Stimulated activated CD8-positive, alpha-beta memory T cell treated with anti-CD3 and anti-CD28 coated beads, Interleukin-15, amount 100 ng/mL, for 48 hours (primary cell): ENCODE results near the gene ERC1.

ENCODE experiments used
- DNase-seq, 2 donors: peaks; one replicate each; pipeline ENCODE4 v3.0.0-alpha.2; 2020; ENCODE audit warnings: low read depth in 2 of 2

ERC1 gene

DNA sequence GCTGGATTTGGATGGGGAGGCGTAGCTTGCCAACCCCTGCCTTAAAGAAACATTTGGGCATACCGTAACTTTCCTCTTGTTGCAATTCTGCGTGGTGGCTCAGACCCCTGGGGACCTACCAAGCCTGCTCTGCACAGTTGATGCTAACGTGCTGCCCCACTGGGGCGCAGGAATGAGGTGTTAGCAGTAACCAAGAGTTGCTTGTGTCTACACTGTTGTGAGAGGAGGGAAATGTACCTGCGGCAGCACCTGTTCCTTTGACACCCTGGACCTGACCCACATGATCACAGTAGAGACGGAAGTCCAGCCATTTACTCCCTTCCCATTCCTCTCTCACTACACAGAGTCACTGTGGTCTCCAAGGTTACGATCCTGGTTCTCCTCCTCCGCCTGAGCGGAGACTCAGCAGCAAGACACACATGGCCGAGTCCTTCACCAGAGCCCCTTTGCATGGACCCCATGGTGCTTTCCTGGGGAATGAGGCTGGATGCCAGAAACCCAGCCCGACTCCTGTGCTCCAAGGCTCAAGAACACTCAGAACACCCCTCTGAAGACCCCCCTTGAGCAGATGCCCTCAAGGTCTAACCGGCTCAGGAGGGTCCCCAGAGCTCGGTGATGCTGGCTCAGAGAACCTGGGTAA lies 518.5 kb downstream of the ERC1 start:
- DNase-seq = no peak

DNA sequence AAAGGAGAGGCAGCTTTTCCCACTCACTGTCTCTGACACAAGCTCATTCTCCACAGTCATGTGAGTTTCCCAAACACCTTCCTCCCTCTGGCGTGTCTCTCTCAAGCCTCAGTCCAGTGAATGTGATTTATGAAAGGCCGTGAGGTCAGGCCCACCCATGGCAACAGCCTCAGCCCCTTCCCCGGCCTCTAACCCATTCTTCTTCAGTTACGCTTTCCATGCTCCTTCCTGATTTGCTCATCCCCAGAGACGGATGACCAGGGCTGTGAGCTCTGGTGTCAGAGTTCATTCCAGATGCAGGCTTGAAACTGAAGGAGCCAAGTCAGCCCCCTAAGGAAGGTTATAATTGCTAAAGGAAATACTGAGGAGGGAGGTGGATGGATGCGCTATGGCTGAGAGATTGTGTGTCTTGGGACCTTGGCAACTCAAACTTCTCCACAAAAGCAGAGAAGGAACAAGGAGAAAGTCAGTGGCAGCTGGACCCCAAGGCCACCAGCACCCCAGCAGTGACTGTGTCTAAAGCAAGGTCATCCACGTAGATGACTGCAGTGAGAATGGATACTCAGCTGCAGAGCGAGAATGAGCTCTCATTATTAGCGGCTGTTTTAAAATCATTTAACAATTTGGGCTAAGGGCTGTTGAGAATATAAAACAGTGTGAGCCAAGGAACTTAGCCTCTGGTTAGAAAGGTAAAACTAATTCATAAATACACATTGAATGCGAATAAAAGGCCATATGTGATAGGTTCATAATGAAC lies 519.2 kb downstream of the ERC1 start:
- no peak for DNase-seq

DNA sequence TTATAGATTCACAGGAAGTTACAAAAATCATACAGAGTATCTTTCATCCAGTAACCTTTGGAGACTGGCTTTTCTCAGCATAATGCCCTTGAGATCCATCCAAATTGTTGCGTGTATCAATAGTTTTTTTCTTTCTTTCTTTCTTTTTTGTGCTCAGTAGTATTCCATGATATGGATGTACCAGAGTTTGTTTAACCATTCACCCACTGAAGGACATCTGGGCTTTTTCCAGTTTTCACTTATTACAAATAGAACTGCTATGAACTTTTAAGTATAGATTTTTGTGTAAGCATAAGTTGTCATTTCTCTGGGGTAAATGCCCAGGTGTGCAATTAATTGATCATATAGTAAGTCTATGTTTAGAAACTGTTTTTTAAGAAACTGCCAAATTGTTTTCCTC lies 524.0 kb downstream of the ERC1 start:
- no peak for DNase-seq

DNA sequence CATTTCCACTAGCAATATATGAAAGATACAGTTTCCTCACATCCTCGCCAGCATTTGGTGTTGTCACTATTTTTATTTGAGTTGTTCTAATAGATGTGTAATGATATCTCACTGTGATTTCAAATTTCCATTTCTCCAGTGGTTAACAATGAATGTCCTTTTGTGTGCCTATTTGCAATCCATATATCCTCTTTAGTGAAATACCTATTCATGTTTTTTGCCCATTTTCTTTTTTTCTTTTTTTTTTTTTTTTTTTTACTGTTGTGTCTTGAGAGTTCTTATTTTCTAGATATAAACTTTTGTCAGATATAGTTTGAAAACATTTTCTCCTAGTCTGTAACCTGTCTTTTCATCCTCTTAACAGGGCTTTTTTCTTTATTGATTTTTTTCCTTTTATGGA lies 524.4 kb downstream of the ERC1 start:
- no peak for DNase-seq

DNA sequence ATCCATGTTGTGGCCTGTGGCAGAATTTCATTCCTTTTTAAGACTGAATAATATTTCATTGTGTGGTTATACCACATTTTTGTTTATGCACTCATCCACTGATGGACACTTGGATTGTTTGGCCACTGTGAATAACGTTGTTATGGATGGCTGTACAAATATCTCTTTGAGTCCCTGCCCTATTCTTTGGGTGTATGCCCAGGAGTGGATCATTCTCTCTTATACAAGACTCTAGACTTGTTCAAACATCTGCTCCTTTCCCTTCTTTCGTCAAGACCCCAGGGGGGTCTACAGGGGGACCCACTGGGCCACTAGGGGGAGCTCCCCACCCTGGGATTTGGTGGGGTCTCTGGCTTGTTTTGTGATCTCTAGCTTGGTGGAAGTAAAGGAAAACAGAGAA lies 526.0 kb downstream of the ERC1 start:
- no peak for DNase-seq

DNA sequence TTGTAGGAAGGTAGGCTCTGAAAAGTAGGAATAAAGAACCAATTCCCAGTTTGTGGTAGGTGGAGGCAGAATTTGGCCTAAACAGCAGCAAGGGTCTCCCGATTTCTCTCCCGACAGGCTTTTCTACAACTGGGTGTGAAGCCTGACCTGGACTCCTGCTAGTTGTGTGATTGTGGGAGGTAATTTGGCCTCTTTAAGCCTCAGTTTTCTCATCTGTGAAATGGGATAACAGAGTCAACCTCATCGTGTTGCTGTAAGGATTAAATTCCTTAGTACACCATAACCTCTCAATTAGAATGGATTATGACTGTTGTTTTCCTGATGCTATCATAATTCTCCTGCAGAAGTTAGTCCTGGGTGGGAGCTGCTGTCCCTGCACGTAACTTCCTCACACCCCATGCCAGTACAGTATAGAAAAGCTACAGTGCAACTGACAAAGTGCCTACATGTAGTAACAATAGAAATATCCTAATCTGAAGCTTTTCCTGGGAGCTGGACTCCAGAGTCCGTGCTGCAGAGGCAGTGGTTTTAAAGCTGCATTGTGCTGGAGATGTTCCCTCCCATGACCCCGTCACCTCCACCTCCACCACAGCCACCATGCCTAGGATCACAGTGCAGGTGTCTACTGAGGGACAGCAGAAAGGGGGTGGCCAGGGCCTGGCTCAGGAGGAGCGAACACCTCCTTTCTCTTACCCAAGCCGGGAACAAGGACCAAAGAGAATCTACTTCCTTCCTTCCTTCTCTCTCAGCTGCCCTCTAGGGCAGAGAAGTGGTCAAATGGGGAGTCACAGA lies 526.9 kb downstream of the ERC1 start:
- no peak for DNase-seq

DNA sequence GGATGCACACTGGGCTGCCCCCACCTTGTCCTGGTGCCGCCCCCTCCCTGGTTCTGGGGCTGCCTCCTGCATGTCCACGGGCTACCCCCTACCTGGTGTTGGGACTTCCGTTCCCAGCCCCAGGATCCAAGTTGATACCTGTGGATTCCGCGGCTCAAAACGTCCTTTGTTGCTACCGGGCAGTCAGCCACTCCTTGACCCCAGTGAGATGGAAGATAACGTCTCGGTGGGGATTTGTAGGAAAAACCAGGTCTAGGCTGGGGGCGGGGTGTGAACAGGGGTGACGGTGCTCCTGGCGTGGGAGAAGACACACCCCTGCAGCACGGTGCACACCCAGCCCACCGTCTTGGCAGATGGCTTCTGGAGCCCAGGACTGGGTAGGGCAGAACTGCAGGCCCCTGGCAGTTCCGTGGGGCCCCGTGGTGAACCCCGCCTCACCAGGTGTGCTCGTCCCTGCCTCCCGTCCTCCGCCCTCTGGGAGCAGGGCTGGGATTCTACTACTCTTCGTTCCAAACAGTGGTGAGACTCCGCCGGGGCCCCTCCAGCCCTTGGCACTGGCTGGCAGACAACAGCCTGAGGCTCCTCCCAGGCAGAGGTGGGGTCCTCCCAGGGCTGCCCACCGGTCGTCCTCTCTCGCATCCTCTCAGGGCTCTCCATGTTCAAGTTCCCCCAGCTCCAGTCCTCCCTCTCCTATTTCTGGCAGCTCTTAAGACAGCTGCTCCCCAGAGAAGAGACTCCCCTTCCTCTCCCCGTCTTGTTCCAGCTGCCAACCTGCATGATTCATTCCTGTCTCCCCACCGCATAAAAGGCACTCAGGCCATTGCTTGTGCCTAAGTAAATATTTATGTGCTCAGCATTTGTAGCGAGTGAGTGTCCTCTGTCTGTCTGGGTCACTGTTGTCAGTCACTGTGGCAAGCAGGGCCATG lies 527.8 kb downstream of the ERC1 start:
- DNase-seq = no peak

DNA sequence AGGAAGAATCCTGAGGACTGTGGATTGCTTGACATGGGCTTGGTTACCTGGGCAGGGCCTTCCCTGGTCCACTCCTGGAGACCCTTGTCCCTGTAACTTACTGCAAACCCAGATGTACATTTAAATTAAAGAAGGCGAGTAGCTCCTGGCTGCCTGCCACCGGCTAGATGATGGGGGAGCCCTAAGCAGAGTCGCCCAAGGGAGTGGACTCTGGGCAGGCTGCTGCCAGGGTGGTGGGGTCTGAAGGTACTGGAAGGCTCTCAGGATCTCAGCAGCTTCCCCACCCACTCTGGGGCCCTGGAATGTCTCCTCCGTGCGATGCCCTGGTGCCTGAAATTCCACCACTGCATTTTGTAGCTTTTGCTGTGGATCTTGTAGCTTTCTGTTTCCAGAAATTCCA lies 528.6 kb downstream of the ERC1 start:
- DNase-seq = no peak

DNA sequence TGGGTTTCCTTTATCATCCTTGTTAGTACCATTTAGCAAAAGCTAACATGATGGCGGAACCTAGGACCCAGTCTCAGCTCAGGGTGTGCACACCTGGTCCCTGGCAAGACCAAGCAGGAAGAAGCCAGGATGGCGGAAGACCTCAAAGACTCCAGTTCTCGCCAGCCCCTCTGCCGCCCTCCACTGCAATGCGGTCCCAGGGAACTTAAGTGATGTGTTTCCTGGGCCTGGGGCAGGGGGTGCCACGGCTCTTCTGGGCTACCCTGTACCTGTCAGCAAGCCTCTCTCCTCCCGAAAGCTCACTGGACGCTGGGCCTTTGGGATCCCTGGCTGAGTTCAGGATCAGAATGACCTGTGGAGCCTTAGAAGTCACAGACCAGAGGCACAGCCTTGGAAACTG lies 532.0 kb downstream of the ERC1 start:
- DNase-seq = no peak

DNA sequence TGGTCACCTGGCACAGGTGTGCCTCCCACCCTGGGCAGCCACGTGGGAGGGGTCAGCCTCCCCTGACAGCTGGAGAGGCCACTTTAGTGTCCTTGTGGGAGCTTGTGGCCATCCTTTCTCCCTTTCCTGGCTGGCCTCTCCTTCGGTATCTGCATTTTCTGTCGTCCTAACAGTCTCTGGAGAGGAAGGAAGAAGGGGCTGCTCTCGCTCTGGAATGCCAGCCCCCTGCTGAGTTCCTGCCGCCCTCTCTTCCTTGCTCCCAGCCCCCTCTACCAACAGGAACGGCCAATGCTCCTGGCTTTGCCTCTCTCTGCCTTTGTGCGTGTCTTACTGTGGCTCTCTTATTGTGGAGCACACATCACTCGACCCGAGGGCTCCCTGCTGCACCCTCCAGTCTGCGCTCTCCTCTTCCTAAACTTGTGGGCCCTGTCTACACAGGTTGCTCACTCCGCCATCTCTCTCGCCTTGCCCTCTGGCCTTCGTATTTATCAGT lies 532.6 kb downstream of the ERC1 start:
- no peak for DNase-seq

DNA sequence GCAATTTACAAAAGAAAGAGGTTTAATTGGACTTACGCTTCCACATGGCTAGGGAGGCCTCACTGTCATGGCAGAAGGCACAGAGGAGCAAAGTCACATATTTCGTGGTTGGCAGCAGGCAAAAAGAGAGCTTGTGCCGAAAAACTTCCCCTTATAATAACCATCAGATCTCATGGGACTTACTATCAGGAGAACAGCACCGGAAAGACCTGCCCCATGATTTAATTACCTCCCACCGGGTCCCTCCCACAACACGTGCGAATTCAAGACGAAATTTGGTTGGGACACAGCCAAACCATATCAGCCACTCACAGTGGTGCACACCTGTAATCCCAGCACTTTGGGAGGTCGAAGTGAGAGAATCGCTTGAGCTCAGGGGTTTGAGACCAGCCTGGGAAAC lies 534.8 kb downstream of the ERC1 start:
- no peak for DNase-seq

DNA sequence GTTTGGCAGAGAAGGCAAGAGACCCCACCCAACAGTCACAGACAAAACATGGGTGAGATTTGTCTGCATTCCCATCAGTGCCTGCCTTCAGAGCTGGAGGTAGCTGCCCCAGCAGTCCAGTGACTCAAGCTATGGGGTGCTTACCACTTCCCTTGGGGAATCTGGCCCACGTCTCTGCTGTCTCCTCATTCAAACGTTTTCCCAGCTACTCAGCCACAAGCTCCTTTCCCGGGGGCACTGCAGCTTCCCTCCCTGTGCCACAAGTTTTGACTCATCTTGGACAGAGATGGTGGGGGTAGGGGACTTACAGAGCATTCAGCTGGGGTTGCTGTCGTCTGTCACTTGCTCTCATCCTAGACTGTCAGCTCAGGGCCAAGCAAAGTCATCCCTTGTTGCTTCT lies 536.8 kb downstream of the ERC1 start:
- DNase-seq = no peak

DNA sequence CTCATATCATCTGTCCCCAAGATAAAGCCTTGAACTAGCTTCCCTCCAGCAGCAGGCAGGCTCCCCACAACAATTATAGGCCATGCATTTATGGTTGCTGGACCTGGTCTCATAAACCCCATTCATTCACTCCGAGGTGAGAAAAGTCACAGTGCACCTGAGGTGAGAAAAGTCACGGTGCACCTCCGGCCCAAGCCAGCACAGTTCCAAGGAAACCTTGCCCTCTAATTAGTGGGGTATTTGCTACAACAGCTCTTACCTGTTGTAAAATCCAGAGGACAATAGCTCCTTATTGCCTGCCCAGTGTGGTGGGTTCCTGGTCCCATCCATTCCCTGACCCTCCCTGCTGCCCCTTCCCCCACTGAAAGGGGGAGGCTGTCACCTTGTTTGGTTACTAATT lies 537.8 kb downstream of the ERC1 start:
- no peak for DNase-seq

DNA sequence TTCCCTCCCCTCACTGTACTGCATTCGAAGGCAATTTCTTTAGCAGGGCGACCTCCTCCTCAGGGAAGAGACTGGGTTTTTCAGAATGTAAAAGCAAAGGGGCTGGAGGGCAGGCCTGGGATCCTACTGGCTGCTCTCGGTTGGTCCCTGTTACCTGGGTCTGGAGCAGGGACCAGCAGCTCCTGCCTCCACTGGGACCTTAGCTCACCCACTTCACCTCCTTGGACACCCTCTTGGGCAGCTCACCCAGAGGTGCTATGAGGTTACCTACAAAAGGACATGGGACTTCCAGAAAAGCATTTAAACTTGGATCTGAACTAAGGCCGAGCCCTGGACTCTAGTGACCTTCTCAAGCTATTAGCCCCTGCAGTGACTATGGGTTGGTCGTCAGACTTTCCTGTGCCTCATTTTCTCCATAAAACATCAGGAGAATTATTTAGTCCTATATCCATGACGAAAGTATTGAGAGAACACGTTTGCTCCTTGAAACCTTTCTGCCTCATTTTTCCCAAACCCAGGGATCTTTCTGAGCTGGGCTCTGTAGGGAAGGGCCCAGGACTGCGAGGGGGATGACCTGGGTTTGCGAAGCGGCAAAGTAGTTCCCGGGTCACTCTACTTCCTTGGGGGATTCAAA lies 538.3 kb downstream of the ERC1 start:
- DNase-seq = no peak

DNA sequence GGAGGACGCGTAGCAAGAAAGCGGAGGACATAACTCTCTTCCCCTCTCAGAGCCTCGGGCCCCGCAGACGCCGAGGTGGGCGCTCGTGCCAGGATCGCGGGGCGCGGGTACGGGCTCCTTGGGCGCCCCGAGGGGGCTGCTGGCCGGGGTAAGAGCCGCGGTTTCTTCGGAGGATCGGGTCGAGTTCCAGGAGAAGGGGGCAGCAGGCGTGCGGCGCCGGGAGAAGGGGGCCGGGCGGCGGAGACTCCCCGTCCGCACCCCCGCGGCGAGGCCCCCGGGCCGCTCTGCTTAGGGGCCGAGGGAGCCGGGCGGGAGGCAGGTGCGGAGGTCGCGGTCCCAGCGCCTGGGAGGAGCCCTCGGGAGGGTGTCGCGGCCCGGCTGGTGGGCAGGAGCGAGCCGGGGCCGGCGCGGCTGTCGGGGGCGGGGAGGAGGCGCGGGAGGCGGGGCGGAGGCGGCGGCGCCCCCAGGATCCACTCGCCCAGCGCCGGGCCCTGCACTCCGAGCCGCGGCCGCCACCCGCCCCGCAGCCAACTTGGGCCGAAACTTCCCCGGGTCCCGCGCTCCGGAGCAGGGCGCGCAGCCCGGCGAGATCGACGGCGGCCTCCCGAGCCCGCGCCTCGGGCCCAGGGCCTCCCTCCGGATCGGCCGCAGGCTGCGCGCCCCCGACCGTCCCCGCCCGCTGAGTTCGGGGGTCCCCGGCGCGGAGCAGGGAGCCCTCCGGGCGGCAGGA lies 539.0 kb downstream of the ERC1 start:
- no peak for DNase-seq

DNA sequence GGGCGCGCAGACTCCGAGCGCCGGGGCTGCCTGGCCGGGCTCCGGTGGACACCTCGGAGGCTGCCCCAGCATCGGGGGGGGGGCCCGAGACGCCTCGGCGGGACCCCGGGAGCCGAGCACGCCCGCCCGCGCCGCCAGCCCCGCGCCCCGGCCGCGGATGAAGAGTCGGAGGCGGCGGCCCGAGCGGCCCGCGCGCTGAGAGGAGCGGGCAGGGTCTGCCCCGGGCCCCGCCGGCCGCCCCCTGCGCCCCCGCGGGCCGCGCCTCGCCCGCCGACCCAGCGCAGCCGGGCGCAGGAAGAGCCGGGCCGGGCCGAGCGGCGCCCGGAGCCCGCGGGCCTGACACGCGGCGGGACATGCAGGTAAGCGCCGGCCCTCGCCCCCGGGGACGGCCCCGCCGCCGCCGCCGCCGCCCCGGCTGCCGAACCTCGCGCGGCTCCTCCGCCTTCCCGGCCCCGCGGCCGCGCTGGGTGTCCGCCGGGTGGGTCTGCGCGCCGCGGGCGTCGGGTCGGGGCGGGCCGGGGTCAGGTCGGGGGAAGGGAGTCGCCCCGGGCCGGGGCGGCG lies 539.6 kb downstream of the ERC1 start:
- DNase-seq = no peak

DNA sequence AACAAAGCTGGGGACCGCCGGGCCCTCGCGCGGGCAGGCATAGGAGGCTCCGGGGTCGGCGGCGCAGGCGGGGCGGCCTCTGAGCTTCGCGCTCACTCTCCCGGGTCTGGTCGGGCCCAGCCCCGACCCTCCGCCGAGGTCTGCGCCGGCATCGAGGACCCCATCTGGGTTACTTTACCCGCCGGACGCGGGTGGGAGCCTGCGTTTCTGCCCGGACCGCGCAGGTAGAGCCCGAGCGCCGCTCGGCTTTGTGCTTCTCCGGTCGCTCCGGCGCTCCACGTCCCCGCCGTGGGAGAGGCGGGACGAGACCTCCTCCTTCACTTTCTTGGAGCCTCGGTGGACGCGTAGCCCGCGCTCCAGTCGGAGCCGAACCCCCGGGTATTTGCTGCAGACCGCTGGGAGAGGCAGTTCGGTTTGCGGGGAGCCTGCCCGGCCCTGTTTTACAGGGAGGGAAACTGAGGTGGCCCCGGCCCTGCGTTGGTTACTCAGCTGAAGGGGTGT lies 540.2 kb downstream of the ERC1 start:
- no peak for DNase-seq

DNA sequence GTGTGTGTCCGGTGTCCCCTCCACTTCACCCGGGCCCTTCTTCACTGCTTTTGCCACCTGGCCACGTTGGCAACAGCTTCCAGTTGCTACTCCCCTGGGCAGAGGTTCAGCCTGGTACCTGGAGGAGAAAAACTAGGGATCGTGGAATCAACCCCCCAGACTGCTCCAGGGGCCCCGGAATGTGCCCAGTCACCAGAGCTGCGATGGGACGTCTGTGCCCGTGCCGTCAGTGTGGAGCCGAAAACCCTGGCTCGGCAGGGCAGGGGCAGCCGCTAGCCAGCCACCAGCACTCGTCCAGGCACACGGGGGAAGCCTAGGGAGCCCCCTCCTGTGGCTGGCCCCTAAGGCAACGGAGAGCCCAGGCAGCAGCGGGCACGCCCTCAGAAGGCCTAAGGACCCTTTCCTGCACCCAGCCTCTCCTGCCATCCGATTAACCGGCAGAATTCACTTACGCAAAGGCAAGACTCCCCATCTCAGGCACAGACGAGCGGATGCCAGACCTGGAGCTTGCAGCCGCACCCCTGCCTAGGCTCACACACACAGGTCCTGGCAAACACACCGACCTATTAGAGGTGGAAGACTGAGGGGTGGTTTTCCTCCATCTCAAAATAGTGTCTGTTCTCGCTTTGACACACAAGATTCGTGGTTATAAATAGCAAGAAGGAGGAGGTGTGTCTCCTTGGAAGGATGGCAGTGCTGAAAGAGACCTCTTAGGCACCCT lies 540.8 kb downstream of the ERC1 start:
- DNase-seq = no peak
